ENCODE results near the gene MED27. TPM values are rescaled to one million over a fixed set of nuclear protein-coding genes. Genes with fewer than 3 reads are reported as not detected.

MED27 gene
- total RNA-seq, 2 donors from 2014 or later, result 19.2 to 28.9 TPM

DNA sequence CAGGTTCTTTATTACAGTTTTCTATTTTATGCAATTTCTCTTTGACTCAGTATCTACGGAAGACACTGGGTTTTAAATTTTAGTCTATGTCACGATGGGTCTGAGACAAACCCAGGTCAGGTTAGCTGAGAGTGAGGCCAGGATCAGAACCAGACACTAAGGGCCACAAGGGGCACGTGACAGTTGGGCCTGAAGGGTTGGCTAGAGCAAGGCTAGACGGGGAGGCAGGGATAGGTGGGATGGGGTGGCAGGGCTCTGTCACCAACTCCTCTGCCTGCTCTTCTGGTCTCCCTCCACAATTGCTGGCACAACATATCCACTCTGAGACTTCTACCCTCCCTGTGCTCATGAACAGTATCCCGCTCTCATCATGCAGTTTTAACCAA lies 76.4 kb downstream of the MED27 start:
- peaks cover 5% of the 10 kb centered on the region for H3K36me3 Mint-ChIP-seq (ENCODE audit: low read depth)
- ATAC-seq, result no peak
- DNase-seq, result no peak
- no peak overlapping the region for H3K4me3 Mint-ChIP-seq
- H3K27ac Mint-ChIP-seq, result no peak overlapping the region
- H3K4me1 Mint-ChIP-seq, result peaks cover 37% of the 10 kb centered on the region
- H3K9me3 ChIP-seq (ENCODE audit: control insufficient read depth, low read length, poor library complexity, severe bottlenecking), result no peaks in the 10 kb centered on the region
- no peaks in the 10 kb centered on the region for H3K27me3 Mint-ChIP-seq

DNA sequence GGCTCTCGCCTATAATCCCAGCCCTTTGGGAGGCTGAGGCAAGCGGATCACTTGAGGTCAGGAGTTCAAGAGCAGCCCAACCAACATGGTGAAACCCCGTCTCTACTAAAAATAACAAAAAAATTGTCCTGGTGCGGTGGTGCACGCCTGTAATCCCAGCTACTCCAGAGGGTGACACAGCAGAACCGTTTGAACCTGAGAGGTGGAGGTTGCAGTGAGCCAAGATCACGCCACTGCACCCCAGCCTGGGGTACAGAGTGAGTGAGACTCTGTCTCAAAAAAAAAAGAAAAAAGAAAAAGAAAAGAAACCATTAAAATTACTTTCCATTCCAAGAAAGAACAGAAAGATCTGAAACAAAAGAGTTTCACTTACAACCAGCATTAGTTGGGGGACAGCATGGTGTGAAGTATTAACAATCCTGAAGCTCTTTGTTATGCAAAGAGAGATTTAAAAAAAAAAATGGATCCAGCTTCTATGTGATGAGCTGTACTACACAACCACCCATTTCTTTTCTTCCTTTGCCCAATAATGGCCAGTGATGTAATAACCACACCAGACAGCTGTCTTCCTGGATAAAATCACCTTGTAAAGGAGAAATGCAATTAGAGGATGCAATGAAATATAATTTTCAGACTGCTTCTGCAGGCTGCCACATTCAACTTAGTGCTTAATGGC lies 76.9 kb downstream of the MED27 start:
- DNase-seq (no peak), ATAC-seq (no peak)
- Mint-ChIP-seq H3K36me3 (ENCODE audit: low read depth) (peaks cover 5% of the 10 kb centered on the region), H3K27me3 (no peaks in the 10 kb centered on the region), H3K4me3 (no peak overlapping the region), H3K27ac (no peak overlapping the region), H3K4me1 (peaks cover 37% of the 10 kb centered on the region)
- H3K9me3 ChIP-seq (ENCODE audit: control insufficient read depth, low read length, poor library complexity, severe bottlenecking), result no peaks in the 10 kb centered on the region

DNA sequence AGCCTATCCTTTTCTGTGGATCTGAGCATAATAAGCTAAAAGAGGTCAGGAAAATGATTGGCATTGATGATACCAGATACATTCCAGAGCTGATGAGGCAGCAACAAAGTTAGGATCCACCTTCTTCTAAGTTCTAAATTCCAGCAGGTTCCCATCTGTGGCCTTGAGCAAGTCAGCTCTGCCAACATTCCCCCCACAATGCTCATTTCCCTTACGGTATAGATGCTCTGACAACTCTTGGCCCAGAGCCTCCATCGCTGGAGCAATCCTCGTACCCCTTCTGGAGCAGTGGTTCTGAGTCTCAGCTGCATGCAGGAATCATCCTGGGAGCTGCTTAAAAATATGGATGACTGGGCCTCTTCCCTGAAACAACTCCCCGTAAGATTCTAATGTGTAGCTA lies 78.1 kb downstream of the MED27 start:
- H3K4me1 Mint-ChIP-seq, result peaks cover 28% of the 10 kb centered on the region
- H3K4me3 Mint-ChIP-seq, result no peak overlapping the region
- H3K36me3 Mint-ChIP-seq (ENCODE audit: low read depth), result peaks cover 3% of the 10 kb centered on the region
- DNase-seq (no peak), ATAC-seq (no peak)
- H3K27ac Mint-ChIP-seq, result no peak overlapping the region
- H3K27me3 Mint-ChIP-seq, result no peaks in the 10 kb centered on the region
- H3K9me3 ChIP-seq (ENCODE audit: control insufficient read depth, low read length, poor library complexity, severe bottlenecking), result no peaks in the 10 kb centered on the region

DNA sequence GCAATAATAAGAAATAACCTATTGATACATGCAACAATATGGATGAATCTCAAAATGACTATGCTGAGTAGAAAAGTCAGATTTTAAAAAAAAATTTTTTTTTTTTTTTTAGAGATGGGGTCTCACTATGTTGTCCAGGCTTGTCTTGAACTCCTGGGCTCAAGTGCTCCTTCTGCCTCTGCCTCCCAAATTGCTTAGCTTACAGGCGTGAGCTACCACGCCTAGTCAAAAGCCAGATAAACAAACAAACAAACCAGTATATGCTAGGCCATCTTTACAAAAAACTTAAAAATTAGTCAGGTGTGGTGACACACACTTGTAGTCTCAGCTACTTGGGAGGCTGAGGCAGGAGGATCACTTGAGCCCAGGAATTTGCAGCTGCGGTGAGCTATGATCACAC lies 79.0 kb downstream of the MED27 start:
- peaks cover 3% of the 10 kb centered on the region for H3K36me3 Mint-ChIP-seq (ENCODE audit: low read depth)
- H3K4me3 Mint-ChIP-seq, result no peak overlapping the region

DNA sequence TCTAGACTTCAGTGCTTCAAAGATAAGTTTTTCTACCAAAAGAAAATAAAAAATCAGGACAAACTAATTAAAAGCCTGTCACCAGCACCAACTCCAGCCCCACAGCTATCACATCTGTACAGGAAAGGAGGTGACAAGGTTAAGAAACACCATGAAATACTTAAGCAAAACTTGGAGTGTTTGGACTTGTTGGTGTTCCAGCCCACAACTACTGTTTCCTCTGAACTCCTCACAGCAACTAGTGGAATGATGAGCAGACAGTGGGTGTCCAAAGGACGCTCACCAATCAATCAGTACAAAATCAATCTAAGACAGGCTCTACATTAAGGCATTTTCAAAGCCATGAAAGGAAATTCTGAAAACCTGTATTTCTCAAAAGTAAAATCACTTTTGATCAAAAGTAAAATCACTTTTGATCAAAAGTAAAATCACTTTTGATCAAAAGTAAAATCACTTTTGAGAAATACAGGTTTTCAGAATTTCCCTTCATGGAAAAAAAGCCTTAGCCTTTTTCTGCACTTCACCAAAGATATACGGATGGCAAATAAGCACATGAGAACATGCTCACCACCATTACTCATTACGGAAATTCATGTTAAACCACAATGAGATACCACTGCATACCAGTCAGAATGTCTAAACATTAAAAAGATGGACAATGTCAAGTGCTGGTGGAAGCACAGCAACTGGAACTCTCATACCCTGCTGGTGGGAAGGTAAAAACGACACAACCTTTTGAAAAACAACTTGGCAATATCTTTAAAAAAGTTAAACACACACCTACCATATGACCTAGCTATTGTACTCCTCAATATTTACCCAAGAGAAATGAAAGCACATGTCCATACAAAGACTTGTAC lies 79.7 kb downstream of the MED27 start:
- Mint-ChIP-seq H3K4me3 (no peak overlapping the region), H3K27me3 (no peaks in the 10 kb centered on the region), H3K4me1 (peaks cover 24% of the 10 kb centered on the region), H3K36me3 (ENCODE audit: low read depth) (peaks cover 3% of the 10 kb centered on the region), H3K27ac (no peak overlapping the region)
- DNase-seq (no peak), ATAC-seq (no peak)
- H3K9me3 ChIP-seq (ENCODE audit: control insufficient read depth, low read length, poor library complexity, severe bottlenecking), result no peaks in the 10 kb centered on the region

More for the DNA sequence above, 79.0 kb downstream of the MED27 start:
- DNase-seq (no peak), ATAC-seq (no peak)
- H3K9me3 ChIP-seq (ENCODE audit: control insufficient read depth, low read length, poor library complexity, severe bottlenecking), result no peaks in the 10 kb centered on the region
- H3K4me1 Mint-ChIP-seq, result peaks cover 24% of the 10 kb centered on the region
- no peak overlapping the region for H3K27ac Mint-ChIP-seq
- H3K27me3 Mint-ChIP-seq, result no peaks in the 10 kb centered on the region

DNA sequence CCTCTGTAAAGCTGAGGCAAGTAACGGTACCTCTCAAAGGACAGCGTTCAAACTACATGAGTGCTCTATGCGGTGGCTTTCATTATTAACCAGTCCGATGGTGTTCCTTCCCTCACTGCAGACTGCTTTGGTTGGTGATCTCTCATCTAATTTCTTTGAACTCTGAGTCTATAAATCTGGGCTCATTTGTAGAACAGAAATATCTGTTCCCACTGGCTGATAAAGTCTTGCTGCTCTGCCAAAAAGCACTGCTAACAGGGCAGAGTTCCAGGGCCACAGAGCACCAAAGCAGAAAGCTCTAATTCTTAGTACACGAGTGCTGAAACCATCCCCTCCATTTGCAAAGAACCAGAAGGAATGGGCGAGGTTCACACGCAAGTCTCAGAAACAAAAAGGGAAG lies 81.9 kb downstream of the MED27 start:
- DNase-seq, result no peak
- Mint-ChIP-seq H3K27me3 (no peaks in the 10 kb centered on the region), H3K4me3 (no peak overlapping the region), H3K36me3 (ENCODE audit: low read depth) (peaks cover 3% of the 10 kb centered on the region), H3K4me1 (peaks cover 14% of the 10 kb centered on the region), H3K27ac (no peak overlapping the region)
- H3K9me3 ChIP-seq (ENCODE audit: control insufficient read depth, low read length, poor library complexity, severe bottlenecking), result no peaks in the 10 kb centered on the region
- no peak for ATAC-seq

DNA sequence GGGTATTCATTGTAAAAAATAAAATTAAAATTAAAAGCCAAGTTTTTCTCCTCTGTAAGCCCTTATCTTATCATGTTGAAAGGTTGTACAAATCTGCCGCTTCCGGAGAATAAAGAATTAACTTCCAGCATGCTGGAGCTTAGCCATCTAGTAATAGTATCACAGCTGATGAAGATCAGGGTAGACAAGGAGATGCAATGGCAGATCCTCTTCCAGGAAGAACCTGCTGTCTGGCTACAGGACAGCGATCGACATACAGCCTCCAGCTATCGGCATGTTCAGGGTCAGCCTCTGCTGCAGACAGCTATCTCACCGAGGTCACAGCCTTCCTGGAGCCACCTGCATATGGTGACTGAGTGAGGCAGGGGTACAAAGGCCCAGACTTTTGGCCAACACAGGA lies 82.6 kb downstream of the MED27 start:
- Mint-ChIP-seq H3K27me3 (no peaks in the 10 kb centered on the region), H3K36me3 (ENCODE audit: low read depth) (peaks cover 3% of the 10 kb centered on the region), H3K27ac (no peak overlapping the region), H3K4me1 (peaks cover 15% of the 10 kb centered on the region), H3K4me3 (no peak overlapping the region)
- ATAC-seq (no peak), DNase-seq (no peak)
- H3K9me3 ChIP-seq (ENCODE audit: control insufficient read depth, low read length, poor library complexity, severe bottlenecking), result no peaks in the 10 kb centered on the region

DNA sequence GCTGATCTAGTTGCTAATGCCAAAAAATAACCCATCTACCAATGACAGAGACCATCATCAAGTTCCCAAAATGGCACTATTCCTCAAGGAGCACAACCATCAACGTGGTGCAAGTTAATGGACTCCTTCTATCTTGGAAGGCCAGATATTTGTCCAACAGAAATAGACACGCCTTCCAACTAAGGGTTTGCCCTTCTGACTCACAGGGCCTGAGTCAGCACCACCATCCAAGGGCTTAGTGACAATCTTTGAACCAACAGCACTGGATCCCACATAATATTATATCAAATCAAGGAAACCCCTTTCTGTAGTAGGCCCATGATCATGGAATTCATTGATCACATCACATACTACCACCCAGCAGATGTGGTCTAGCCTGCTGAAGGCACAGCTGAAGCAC lies 84.3 kb downstream of the MED27 start:
- no peaks in the 10 kb centered on the region for H3K36me3 Mint-ChIP-seq (ENCODE audit: low read depth)
- no peaks in the 10 kb centered on the region for H3K27me3 Mint-ChIP-seq
- ATAC-seq (no peak), DNase-seq (no peak)
- H3K4me3 Mint-ChIP-seq, result no peak overlapping the region
- no peak overlapping the region for H3K27ac Mint-ChIP-seq
- peaks cover 13% of the 10 kb centered on the region for H3K4me1 Mint-ChIP-seq
- no peaks in the 10 kb centered on the region for H3K9me3 ChIP-seq (ENCODE audit: control insufficient read depth, low read length, poor library complexity, severe bottlenecking)

DNA sequence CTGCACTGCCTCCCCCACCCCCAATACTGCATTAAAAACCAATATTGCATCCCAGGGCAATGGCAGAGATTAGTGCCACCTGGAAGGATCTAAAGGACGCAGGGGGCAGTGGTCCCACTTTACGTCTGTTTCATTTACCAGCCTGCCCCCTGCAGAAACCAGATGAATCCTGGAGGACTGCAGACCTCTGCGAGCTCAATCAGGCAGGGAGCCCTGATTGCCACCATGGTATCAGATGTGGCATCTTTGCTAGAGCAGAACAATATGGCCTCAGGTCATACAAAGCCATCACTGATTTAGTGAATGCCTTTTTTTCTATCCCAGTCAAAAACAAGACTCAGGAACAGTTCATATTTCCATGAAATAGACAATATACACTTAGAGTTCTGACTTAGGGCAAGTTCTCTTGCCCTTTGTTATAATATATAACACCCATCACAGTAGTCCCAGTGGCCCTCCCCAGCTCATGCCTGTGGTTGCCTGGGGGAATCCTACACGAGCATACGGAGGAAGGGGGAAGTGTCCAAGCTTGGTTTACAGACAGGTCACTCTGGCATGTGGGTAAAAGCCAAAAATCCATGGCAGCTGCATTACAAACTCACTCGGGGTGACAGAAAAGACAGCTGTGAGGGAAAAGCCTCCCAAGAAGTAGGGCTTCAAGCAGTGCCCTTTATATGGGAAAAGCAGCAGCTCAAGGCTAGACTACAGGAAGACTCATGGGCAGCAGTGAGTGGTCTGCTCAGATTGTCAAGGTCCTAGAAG lies 85.1 kb downstream of the MED27 start:
- DNase-seq, result no peak
- Mint-ChIP-seq H3K27ac (no peak overlapping the region), H3K4me1 (peaks cover 8% of the 10 kb centered on the region), H3K4me3 (no peak overlapping the region), H3K27me3 (no peaks in the 10 kb centered on the region), H3K36me3 (ENCODE audit: low read depth) (no peaks in the 10 kb centered on the region)
- no peak for ATAC-seq
- no peaks in the 10 kb centered on the region for H3K9me3 ChIP-seq (ENCODE audit: control insufficient read depth, low read length, poor library complexity, severe bottlenecking)

DNA sequence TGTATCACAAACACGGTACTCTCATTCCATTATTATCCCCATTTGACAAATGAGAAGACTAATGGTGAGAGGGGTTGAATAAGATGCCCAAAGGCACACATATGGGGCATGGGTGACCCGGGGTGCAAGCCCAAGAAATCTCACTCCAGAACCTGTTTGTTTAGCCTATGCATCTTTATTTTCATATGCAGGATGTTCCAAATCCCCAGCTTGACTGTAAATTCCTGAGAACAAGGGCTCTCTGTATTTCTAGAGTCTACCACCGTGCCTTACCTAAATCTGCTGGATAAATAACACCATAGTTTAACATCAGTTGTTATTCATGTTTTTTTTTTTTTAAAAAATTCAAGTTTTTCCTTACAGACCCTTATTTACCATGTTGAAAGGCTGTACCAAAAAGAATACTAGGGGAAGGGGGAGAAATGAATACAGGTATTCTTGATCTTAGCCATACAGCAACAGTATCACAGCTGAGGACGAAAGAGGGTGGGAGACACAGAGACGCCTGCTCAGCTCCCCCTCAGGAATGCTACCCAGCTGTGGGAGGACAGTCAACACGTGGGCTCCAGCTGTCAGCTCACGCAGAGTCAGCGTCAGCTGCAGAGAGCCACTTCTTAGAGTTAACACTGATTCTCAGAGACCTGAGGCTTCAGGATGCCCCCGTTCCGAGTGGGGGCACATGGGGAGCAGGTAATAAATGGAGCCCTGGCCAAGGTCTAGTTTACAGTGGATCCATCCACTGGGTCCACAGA lies 86.6 kb downstream of the MED27 start:
- ATAC-seq, result no peak
- Mint-ChIP-seq H3K36me3 (ENCODE audit: low read depth) (no peaks in the 10 kb centered on the region), H3K27me3 (no peaks in the 10 kb centered on the region), H3K27ac (no peak overlapping the region), H3K4me3 (no peak overlapping the region), H3K4me1 (peaks cover 8% of the 10 kb centered on the region)
- no peaks in the 10 kb centered on the region for H3K9me3 ChIP-seq (ENCODE audit: control insufficient read depth, low read length, poor library complexity, severe bottlenecking)
- no peak for DNase-seq

DNA sequence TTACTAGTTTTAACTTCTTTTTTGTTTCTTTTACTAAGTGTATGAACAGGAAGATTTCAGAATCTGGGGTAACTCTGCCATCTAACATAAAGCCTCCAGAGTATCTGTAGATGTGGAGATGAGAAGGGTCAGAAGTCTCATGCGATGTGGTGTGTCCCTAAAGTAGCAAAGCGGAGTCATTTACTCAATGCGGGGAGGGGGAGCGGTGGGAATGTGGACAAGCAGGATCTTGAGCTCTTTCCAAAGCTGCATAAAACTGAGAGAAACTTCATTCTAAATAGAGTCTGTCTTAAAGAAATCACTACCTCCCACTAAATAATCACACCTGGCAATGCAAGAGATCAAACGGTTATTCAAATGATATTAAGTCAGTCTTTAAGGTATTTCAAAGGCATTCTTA lies 92.4 kb downstream of the MED27 start:
- Mint-ChIP-seq H3K4me1 (peaks cover 8% of the 10 kb centered on the region), H3K4me3 (no peak overlapping the region), H3K27ac (no peak overlapping the region), H3K27me3 (no peaks in the 10 kb centered on the region), H3K36me3 (ENCODE audit: low read depth) (no peaks in the 10 kb centered on the region)
- no peak for DNase-seq
- H3K9me3 ChIP-seq (ENCODE audit: control insufficient read depth, low read length, poor library complexity, severe bottlenecking), result no peaks in the 10 kb centered on the region
- no peak for ATAC-seq

DNA sequence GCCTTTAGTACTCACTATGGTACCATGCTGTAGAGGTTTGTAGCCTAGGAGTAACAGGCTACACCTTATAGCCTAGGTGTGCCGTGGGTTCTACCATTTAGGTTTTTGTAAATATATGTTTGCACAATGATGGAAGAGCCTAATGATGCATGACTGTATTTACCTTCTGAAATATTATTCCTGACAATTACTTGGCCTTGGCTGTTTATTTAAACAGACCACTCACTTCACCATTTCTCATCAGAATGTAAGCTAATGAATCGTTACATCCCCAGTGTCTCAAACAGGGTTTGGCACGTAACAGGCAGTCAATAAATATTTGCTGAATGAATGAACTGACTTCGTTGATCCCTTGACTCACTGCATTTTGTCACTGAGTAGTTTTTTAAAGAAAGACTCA lies 93.1 kb downstream of the MED27 start:
- DNase-seq (no peak), ATAC-seq (no peak)
- no peaks in the 10 kb centered on the region for H3K9me3 ChIP-seq (ENCODE audit: control insufficient read depth, low read length, poor library complexity, severe bottlenecking)
- Mint-ChIP-seq H3K36me3 (ENCODE audit: low read depth) (no peaks in the 10 kb centered on the region), H3K27ac (no peak overlapping the region), H3K4me3 (no peak overlapping the region), H3K27me3 (no peaks in the 10 kb centered on the region), H3K4me1 (peaks cover 8% of the 10 kb centered on the region)

DNA sequence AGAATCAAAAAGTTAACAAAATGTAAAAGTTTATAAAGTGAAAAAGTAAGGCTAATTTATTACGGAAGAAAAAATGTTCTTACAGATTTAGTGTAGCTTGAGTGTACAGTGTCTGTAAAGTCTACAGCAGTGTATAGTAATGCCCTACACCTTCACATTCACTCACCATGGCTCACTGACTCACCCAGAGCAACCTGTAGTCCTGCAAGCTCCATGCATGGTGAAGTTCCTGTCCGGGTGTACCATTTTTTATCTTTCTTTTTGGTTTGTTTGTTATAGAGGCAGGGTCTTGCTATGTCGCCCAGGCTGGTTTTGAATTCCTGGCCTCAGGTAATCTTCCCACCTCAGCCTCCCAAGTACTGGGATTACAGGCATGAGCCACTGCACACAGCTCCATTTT lies 93.6 kb downstream of the MED27 start:
- ATAC-seq (no peak), DNase-seq (no peak)
- Mint-ChIP-seq H3K27ac (no peak overlapping the region), H3K27me3 (no peaks in the 10 kb centered on the region), H3K36me3 (ENCODE audit: low read depth) (no peaks in the 10 kb centered on the region), H3K4me1 (peaks cover 8% of the 10 kb centered on the region), H3K4me3 (no peak overlapping the region)
- H3K9me3 ChIP-seq (ENCODE audit: control insufficient read depth, low read length, poor library complexity, severe bottlenecking), result no peaks in the 10 kb centered on the region

Measured in T-helper 17 cell (primary cell).